ENCODE results near the gene SMG9.

SMG9 gene

GRCh38 chr19:43697295-43697694 lies 57.5 kb downstream of the SMG9 start:
- H3K4me3 ChIP-seq (ENCODE audit: low read depth, low read length), result no peak overlapping the region
- DNase-seq (ENCODE audit: low read depth), result no peak
- no peak for TF ChIP-seq CTCF (IDR thresholded peaks at IDR 0.05; ENCODE audit: low read depth, low read length, missing control alignments)

GRCh38 chr19:43695985-43696704 lies 58.6 kb downstream of the SMG9 start:
- no peak for DNase-seq (ENCODE audit: low read depth)
- no peak for TF ChIP-seq CTCF (IDR thresholded peaks at IDR 0.05; ENCODE audit: low read depth, low read length, missing control alignments)
- no peak overlapping the region for H3K4me3 ChIP-seq (ENCODE audit: low read depth, low read length)

GRCh38 chr19:43694553-43694952 lies 60.2 kb downstream of the SMG9 start:
- H3K4me3 ChIP-seq (ENCODE audit: low read depth, low read length), result no peak overlapping the region
- TF ChIP-seq CTCF (IDR thresholded peaks at IDR 0.05; ENCODE audit: low read depth, low read length, missing control alignments), result no peak
- no peak for DNase-seq (ENCODE audit: low read depth)

- H3K4me3 ChIP-seq (ENCODE audit: low read depth, low read length), result no peak overlapping the region
- no peak for TF ChIP-seq CTCF (IDR thresholded peaks at IDR 0.05; ENCODE audit: low read depth, low read length, missing control alignments)
- DNase-seq (ENCODE audit: low read depth), result no peak
Measured at GRCh38 chr19:43692877-43693276, 61.9 kb downstream of the SMG9 start.

GRCh38 chr19:43692385-43692784 lies 62.4 kb downstream of the SMG9 start:
- no peak for DNase-seq (ENCODE audit: low read depth)
- no peak for TF ChIP-seq CTCF (IDR thresholded peaks at IDR 0.05; ENCODE audit: low read depth, low read length, missing control alignments)
- H3K4me3 ChIP-seq (ENCODE audit: low read depth, low read length), result no peak overlapping the region

- no peak for DNase-seq (ENCODE audit: low read depth)
- TF ChIP-seq CTCF (IDR thresholded peaks at IDR 0.05; ENCODE audit: low read depth, low read length, missing control alignments), result no peak
- no peak overlapping the region for H3K4me3 ChIP-seq (ENCODE audit: low read depth, low read length)
Measured at GRCh38 chr19:43691755-43692154, 63.0 kb downstream of the SMG9 start.

GRCh38 chr19:43690890-43691289 lies 63.9 kb downstream of the SMG9 start:
- no peak for DNase-seq (ENCODE audit: low read depth)
- no peak overlapping the region for H3K4me3 ChIP-seq (ENCODE audit: low read depth, low read length)
- no peak for TF ChIP-seq CTCF (IDR thresholded peaks at IDR 0.05; ENCODE audit: low read depth, low read length, missing control alignments)

All from GM12864 (cell line).